GM12878 (cell line): Measurements from ENCODE around the gene GPR108.

Experiments
- CTCF ChIP-seq, 3 experiments: IDR thresholded peaks in 2 of 3; conservative IDR thresholded peaks in 1 of 3; 2 replicates each; pipeline ENCODE4 v1.5.1; 2011; ENCODE audit warnings: low read depth in 3 of 3, low read length in 3 of 3, mild to moderate bottlenecking in 3 of 3, control low read depth in 2 of 3, moderate library complexity in 2 of 3, inconsistent platforms in 1 of 3, mixed read lengths in 1 of 3; ENCODE audit not compliant: control insufficient read depth in 2 of 3, insufficient read depth in 1 of 3; ENCODE audit errors: extremely low read depth in 1 of 3
- FOXK2 ChIP-seq: fragments of 450-650 bp; IDR thresholded peaks from 2 replicates; pipeline ENCODE4 v1.6.1; 2017; ENCODE audit warnings: mild to moderate bottlenecking, moderate library complexity
- NBN ChIP-seq: fragments of 450-650 bp; IDR thresholded peaks from 2 replicates; pipeline ENCODE4 v1.6.1; 2016
- RELA ChIP-seq: fragments of 450-650 bp; IDR thresholded peaks from 2 replicates; pipeline ENCODE4 v1.8.0; 2014; ENCODE audit warnings: borderline replicate concordance; ENCODE audit not compliant: partially characterized antibody
- SIN3A ChIP-seq: IDR thresholded peaks from 2 replicates; pipeline ENCODE4 v1.6.1; 2012; ENCODE audit warnings: low read depth, low read length, improper control_type of control experiment
- ZNF687 ChIP-seq: fragments of 450-650 bp; IDR thresholded peaks from 2 replicates; pipeline ENCODE4 v1.6.1; 2017; ENCODE audit warnings: mild to moderate bottlenecking, moderate library complexity

- TF ChIP-seq SIN3A = no peak
- TF ChIP-seq CTCF (IDR thresholded peaks at IDR 0.05 in 2 of 3, conservative IDR thresholded peaks at IDR 0.05 in 1 of 3; ENCODE audit: control insufficient read depth in 2 of 3, extremely low read depth in 1 of 3, insufficient read depth in 1 of 3, low read depth in 3 of 3, low read length in 3 of 3) = no peak
- TF ChIP-seq NBN = no peak
- no peak for TF ChIP-seq ZNF687
- no peak for TF ChIP-seq RELA
- TF ChIP-seq FOXK2 = no peak
Observed at GRCh38 chr19:6744381-6745301, 7.3 kb upstream of the GPR108 start.
